ENCODE results near the gene BRD4.

The BRD4 gene

DNA sequence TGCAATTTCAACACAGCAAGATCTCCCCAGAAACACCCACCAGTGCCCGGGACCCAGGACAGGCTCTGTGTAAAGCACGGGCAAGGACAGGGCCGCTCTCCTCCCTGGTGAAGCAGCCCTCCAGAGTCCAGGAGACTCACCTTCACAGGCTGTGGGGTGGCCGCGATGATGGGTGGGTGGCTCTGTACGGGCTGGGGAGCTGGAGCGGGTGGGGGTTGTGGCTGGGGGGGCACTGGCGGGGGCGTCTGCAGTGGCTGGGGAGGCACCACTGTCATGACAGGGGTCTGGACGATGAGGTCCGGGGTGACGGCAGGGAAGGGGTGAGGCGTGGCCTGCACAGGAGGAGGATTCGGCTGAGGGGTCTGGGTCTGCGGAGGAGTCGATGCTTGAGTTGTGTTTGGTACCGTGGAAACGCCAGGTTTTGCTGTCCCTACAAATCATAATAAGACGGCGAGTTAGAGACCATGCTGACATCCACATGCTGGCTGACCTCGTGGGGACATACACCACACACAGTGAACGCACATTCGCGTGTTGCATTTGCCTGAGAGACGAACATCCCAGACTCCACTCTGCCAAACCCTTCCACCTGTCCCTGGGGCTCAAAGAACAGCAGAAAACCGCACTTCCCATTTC is 67.0 kb downstream of the BRD4 start:
- no peak for DNase-seq (ENCODE audit: low spot score)

DNA sequence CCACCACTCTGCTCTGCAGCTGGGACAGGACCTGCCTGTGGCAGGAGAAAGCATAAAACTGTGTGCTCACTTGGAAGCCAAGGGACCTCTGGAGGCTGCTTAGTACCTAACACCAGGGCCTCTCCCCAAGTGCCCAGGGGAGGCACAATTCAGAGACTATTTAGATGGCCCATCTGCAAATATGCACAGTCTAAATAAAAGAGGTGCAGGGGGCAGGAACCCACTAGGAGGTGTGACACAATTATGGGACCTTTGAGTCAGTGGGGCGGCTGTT is 67.5 kb downstream of the BRD4 start:
- DNase-seq (ENCODE audit: low spot score), result no peak

DNA sequence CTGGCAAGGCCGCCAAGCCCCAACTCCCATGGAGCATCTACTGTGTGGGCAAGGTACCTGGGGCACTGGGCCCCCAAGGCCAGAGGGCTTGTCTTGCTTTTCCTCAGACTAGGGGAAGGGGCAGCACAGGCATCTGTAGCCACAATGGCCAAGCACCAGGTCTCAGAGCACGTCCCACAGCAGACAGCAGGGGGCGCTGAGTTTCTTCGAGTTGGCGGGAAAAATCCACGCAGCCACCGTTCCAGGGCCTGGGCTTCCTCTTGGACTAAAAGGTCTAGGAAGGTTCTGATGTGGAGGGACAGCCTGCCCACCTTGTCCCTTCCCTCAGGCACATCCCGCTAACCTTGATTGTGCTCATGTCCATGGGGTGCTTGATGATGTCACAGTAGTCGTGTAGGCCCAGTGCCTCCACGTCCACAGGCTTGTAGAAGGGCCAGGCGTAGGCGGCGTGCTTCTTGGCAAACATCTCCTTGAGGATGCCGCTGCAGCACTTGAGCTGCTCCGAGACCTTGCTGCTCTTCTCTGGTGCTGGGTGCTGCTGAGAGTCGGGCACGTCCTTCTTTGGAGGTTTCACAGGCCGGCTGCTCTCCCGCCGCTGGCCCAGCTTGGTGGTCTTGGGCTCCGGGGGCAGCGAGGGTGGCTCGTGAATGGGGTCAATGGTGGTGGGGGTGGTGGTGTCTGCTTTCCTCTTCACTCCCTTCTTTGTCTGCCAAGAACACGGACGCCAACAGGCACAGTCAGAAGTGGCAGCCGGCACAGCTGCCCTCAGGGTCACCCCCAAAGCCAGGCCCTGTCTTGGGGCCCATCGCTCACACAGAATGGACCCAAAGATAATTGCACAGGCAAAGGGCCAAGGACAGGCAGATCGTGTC is 68.0 kb downstream of the BRD4 start:
- DNase-seq (ENCODE audit: low spot score), result peak; percentile 53

DNA sequence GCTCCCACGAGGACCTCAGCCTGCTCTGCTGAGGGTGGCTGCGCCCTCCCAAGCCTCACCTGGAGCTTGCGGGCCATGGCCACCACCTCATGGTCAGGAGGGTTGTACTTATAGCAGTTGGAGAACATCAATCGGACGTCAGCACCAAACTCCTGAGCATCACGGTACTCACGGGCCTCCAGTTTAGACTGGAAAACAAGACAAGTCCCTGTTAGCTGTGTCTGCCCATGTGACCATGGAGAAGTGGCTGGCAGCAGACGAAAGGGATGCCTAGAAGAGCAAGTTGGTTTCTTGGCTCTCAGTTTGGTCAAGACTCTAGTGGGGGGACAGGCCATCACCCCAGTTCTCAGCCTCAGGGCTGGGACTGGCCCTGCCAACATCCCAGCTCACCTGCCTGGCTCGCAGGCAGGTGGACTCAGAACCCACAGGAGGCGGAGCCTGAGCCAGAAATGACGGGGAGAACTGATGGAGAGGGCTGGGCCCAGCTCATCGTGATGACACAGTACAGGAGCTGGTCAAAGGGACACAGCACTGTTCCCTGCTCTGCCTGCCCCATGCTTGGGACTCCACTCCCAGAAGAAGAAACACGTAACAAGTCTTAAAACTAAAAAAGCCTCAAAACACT is 68.9 kb downstream of the BRD4 start:
- DNase-seq (ENCODE audit: low spot score), result no peak

DNA sequence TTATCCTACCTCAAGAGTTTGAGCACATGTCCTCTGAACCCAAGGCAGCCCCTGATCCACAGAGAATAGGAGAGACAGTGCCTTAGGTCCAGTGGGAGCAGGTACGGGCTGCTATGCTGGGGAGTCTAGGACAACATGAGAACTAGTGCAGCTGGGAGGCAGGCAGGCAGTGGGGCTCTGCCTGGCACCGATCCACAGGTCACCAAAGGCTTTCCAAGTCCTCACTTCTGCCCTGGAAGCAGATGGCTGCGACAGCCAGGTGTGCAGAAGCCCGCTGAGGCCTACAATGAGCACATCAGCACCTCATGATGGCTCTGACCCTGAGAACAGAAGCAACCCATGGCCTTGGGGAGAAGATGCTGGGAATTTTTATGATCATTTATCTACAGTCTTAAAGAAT is 70.3 kb downstream of the BRD4 start:
- no peak for DNase-seq (ENCODE audit: low spot score)

DNA sequence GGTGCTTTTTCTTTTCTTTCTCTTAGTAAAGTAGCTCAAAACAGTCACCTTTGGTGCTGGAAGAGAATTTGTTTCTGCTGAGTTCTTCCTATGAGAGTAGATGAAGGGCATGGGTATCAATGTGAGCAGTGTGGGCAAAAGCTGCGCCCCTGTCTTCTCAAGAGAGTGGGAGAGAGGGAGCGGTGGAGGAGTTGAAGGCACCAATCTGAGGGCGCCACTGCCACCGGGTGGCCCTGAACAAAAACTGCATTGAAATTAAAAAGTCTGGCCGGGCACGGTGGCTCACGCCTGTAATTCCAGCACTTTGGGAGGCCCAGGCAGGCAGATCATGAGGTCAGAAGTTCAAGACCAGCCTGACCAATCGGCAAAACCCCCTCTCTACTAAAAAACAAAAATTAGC is 71.4 kb downstream of the BRD4 start:
- peak; percentile 19 for DNase-seq (ENCODE audit: low spot score)

DNA sequence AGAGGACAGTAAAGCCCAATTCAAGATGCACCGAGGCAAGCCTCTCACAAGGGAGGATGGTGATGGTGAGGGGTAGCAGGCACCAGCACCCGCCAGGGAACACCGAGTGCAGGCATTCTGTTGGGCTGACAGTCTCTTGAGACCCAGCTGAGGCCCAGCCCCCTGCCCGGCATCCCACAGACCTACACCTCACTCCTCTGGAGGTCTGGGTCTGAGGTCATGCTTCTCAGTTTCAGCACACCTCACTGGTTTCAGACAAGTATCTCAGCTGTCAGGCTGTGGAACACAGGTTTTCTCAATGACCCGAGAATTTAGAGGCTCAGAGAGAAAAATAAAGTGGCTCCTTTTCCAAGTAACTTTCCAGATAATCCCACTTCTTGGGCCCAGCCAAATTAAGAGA is 72.4 kb downstream of the BRD4 start:
- DNase-seq (ENCODE audit: low spot score), result no peak

DNA sequence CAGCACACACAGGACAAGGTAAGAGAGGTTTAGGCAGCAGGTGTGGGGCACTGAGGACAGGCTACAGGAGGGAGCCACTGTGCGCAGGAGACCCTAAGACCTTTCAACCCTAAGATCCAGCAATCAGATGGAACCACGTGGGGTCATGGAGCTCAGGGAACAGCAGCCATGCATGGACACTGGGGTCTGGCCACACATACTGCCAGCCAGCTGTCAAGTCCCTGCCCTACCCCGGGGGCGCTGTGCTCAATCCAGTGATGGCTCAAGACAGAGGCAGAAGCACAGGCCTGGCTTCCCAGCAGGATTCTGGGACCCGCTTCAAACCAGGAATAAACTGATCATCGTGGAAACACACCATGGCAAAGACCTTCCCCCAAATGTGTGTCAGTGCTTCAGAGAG is 74.6 kb downstream of the BRD4 start:
- DNase-seq (ENCODE audit: low spot score), result no peak

DNA sequence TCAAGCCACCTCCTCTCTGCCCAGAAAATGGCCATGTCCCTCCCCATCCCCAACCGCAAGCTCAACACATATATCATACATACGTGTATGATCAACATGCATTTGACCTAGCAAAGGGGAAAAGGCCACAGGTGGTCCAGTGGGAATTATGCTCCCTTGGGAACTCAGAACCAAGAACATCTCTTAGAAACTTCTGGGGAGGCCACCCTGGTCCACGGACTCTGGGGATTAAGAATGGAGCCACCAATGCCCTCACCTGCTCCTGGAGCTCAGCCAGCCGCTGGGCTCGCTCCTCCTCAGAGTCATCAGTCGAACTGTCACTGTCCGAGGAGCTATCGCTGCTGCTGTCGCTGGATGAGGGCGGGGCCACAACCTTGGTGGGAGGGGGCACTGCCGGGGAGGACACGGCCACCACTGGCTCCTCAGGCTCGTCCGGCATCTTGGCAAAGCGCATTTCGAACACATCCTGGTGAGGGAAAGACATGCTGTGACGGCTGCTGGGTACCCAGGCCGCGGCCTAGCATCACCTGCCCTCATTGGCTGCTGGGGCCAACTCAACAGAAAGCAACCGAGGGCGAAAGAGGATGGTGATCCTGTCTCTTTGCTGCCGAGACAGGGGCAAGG is 75.5 kb downstream of the BRD4 start:
- no peak for DNase-seq (ENCODE audit: low spot score)

DNA sequence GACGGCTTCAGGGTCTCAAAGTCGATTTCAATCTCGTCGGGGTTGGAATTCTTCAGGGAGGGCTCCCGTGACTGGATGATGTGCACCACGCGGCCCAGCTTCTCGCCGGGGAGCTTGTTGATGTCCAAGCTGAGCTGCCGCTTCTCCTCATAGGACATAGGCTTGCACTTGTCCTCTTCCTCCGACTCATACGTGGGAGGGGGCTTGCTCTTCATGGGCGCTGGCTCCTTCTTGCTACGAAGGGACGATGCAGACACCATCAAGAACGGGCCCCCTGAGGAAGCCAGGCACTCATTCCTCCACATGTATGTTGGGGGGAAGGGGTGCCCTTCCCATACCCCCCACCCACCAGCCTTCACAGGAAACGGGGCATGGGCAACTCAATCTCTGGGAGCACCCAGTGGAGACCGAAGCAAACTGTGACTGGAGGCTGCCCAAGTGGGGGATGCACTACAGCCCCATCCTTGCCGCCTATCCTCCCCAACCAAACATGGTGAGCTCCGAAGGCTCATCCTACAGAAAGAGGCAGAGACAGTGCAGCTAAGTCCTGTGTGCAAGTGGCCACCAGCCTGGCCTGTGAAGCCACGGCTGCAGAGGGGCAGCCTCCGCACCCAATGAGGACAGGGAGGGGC is 76.9 kb downstream of the BRD4 start:
- DNase-seq (ENCODE audit: low spot score), result no peak

DNA sequence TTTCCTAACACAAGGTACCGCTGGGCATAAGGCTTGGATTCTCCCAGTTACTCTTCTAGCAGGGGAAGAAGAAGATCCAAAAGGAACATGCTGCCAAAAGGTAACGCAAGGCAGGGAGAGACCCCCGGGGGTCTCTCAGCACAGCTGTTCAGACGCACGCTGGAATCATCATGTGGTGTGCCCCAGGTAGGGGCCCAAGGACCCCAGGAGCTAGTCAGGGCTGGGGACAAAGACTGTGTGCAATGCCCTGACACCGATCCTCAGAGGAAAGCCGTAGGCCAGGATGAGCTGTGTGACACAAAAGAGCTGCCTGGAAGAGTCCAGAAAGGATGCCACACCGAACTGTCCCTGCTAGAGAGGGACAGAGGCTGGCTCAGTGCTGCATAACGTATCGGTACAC is 77.8 kb downstream of the BRD4 start:
- DNase-seq (ENCODE audit: low spot score), result no peak

DNA sequence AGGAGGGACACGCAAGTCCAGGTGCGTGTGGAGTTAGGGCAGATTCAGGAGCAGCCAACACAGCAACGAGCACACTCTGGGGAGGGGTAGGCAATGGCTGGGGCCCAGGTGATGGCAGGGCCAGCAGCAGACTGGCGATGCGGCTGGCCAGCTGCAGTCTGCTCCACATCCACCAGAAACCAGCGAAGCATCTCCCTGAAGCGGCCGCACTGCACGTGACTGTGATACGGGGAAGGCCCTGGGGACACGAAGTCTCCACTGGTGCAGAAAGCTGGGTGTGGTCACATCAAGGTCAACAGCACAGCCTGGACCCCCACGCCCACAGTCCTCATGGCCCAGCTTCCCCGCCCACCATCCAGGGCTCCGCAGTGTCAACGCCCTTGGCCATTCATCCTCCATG is 78.8 kb downstream of the BRD4 start:
- no peak for DNase-seq (ENCODE audit: low spot score)

DNA sequence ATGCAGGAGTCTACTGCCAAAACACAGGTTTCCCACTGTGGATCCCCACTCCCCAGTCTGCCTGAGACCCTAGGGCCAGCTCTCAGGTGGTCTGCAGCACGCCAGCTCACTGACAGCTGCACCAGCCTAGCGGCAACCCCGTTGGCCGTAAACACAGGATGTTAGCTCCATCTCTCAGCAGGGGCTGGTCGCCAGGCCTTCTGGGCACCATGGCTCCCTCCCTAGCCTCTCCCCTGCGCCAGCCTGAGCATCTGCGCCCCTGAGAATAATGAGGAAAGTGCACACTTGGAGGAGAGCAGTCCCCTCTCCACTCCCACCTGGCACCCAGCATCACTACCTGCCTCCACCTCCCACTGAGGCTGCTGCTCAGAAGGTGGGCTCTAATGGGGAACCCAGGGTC is 79.3 kb downstream of the BRD4 start:
- no peak for DNase-seq (ENCODE audit: low spot score)

DNA sequence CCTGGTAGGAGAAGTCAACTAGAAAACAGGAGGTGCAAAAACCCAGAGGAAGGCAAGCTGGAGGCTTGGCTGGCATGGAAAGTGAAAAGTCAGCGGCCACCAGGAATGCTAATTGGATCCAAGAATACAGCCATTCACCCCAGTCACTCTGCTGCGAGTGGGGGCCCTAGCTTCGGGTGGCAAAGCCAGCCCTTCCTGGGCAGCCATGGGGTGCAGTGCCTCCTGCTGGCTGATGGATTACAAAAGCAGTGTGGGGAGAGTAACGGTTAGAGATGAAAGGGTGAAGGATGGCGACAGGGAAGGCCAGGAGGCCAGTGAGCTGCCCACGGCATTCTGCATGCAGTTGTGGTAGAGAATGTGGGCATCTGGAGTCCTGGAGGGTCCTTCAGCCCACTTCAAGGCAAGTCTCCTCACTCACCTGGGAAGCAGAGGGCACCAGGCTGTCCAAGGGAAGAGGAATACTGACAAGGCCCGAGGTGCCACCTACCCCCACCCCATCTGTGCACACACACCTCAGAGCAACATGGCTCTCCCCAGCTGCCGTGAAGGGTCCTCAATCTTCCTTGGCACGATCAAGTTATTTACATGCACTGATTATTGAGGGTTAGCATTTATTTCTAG is 79.8 kb downstream of the BRD4 start:
- peak; percentile 72 for DNase-seq (ENCODE audit: low spot score)

DNA sequence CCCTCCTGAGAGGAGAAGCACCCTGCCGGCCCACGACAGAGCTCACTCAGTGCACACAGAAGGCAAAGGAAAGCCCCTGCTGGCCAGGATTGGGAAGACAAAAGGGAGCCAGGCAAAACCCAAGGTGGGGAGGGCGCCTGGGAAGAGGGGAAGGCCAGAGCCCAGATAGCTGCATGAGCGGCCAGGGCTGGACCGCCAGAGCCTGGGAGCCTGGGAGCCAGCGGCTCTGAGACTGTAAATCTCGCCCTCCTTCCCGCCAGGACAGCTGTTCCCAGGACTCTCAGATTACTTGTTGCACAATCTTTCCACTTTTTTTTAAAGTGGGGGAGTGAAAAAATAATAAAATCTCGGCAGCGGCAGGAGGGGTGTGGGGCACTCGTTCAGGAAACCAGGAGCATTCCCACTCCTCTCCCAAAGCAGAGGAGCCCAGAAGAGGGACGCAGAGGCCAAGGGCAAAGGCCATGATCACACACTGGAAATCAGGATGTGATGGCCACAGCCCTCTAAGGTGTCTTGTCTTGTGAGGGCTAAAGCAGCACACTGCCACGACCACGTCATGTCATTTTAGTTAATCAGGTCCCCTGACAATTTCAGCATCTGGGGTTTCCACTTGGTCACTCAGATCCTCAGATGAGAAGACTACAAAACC is 80.5 kb downstream of the BRD4 start:
- peak; percentile 91 for DNase-seq (ENCODE audit: low spot score)

DNA sequence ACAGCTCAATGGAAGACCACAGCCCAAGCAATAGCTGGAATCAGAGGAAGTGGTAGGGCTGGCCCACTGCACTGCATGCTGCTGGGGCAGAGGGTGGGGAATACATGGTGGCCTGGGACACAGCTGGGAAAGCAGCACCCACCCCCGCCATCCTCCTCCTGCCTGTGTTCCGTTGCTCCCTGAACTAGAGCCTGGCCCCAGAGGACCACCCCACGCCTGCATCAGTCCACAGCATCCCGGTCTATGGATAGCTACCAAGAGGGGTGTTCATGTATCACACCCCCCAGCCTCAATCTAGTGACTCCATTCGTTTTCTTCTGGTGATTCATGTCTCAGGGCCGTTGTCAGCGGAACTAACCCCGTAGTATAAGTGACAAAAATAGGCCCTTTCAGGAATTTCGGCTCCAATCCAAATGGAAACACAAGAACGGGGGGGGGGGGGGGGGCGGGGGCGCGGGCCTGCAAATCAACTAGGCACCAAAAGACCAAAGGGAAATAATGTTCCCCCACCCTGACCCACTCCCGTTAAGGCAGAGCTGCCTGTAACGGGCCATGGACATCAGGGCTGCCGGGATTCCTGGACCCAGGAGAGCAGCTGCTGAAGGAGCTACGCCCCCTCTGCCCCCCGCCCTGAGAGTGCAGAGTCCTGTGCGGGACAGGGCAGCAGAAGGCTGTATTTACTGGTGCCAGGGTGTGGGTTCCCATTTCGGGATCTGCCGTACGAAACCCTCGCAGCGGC is 81.2 kb downstream of the BRD4 start:
- peak; percentile 60 for DNase-seq (ENCODE audit: low spot score)

DNA sequence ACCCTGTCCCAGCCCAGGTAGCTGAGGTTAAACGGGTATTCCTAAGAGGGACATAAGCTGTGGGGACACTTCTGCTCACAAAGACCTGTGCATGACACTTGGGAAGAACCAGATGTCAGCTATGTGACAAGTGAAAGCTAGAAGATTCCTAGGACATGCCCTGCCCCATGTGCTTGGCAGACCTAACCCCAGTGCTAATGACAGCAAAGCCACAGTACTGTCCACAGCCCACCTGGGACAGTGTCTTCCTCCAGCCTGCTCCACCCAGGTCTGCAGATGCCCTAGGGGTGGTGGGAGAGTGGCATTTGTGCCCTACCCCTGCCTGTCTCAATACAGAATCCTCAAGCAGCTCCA is 81.7 kb downstream of the BRD4 start:
- no peak for DNase-seq (ENCODE audit: low spot score)

DNA sequence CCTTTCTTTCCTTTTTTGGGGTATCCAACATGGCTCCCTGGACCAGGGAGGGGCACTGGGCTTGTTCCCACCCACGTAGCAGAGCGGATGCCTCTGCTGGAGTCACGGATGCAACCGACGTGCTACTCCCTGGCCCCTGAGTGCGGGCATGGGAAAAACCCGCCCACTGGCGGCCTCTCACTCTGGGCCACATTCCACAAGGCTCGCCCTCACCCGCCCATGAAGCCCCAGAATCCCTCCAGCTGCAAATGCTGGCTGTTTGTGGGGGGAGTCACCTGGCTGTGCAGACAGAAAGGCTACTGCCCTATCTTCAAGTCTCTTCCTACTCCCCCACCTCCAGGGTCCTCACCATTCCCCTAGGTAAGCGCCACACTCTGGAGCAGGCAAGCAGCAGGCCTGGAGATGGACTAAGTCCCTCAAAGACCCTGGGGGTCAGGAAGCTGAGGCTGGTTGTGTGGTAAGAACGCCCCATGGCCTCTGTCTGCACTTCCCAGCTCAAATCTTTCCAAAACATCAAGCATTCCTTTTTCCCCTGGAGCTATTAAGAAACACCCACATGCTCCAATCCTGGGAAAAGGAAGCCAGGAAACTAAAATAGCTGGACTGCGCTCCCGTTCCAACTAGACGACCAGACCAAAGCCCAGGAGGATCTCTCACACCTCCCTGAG is 82.2 kb downstream of the BRD4 start:
- DNase-seq (ENCODE audit: low spot score), result peak; percentile 89

DNA sequence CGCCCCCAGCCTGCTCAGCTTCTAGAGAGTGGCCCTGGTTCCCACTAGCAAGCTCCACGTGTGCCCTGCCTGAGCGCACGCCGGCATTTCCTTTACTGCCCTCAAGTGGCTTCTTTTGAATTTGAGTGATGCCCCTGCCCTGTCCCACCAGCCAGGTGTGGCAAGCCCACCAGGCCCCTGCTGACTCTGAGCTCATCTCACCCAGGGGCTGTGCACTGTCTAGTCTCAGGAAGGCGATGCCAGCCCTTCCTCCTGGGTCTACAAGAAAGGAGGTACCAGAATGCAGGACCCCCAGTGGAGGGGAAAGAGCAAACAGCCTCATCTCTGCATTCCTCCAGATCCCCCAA is 82.8 kb downstream of the BRD4 start:
- no peak for DNase-seq (ENCODE audit: low spot score)
